ENCODE data around the gene NAALAD2.
A peak's percentile ranks its signal among the peaks of the same experiment; 100 is the strongest.
"Not testable (repeated sequence)": the region's sequence is repeated elsewhere in the genome, so short reads cannot be mapped to it uniquely, and the experiment has no call there.

The NAALAD2 gene

DNA sequence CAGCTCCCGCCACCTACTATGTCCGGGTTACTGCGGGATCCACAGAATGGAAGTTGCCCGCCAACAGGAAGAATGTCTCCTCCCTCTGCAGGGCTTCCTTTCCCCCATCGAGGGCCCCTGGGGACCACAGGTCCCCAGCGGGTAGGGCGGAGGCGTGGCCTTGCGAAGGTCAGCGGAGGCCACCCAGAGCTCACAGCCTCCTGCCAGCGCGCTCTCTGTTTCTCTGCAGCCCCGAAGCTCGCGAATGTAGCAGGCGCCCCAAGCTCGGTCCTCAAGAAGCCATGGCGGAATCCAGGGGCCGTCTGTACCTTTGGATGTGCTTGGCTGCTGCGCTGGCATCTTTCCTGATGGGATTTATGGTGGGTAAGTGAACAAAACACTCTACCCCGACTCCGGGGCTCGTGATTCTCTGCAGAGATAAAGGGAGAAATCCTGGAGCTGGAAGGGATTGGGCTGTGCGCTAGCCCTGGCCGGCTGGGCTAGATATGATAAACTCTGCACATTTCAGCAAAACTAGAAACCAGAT is at the start of gene NAALAD2:
TSS of gene NAALAD2 (plus strand) at position 186 of the 526 bp plus-strand sequence. CDS start at position 282, 96 bp downstream.
- DNase-seq = peak; percentile 43 to 66

DNA sequence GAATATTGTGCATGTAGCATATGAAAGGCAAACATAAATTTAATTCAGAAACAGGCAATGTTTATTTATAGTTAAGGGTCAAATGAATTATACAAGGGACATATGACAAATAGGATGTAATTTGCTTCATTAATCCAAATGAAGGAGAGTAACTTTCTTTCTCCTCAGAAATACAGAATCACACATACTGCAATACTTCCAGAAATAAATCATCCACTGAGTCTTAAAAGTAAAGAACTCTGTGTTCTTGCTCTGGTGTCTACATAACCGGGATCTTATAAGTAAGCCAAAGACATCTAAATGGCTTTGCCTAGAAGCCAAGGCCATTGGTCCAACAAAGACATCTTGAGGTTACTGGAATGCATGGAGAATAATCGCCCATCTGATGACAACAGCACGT is 48.8 kb upstream of the NAALAD2 start, which contains the start of gene UBTFL1:
TSS of gene UBTFL1 (plus strand) at position 301 of the 400 bp plus-strand sequence. CDS start at position 301, 0 bp downstream.
- not testable (repeated sequence) for DNase-seq

DNA sequence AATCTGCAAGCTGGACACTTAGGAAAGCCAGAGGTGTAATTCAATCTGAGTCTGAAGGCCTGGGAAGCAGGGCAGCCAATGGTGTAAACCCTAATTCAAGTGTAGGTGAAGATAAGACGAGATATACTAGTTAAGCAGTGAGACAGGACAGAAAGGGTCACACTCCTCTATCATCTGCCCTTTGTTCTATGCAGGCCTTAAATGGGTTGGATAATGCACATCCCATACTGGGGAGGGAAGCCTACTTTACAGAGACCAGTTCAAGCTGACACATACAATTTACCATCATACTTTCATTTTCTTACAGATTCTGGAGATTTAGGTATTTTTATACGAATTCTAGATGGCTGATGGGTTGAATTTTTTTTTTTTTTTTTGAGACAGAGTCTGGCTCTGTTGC is 45.7 kb upstream of the NAALAD2 start:
- DNase-seq = not testable (repeated sequence)

DNA sequence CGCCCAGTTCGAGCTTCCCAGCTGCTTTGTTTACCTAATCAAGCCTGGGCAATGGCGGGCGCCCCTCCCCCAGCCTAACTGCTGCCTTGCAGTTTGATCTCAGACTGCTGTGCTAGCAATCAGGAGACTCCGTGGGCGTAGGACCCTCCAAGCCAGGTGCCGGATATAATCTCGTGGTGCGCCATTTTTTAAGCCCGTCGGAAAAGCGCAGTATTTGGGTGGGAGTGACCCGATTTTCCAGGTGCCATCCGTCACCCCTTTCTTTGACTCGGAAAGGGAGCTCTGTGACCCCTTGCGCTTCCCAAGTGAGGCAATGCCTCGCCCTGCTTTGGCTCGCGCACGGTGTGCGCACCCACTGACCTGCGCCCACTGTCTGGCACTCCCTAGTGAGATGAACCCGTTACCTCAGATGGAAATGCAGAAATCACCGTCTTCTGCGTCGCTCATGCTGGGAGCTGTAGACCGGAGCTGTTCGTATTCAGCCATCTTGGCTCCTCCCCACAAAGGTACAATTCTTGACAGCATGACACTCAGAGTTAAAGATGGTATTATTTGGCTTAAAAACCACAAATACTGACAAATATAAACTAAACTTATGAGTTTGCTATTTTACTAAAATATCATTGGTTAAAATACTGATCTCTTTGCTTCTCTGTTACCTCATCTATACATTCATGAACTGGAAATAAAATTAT is 39.1 kb upstream of the NAALAD2 start:
- DNase-seq = not testable (repeated sequence)

DNA sequence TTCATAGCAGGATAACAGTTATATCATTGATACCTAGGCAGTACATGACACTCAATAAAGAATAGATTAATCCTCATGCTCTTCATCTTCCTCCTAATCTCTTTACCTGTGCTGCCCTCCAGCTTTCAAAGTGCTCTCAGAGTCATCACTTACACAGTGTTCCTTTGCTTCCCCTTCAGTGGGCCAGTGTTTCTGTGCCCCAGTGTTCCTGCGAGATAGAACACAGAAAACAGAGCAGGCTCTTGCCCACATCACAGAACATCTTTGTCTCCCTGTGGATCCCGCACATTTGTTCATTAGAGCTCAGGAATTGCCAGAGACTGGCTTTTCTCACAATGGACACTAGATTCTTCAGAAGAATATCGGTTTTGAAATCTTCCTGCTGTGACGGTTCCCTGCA is 36.2 kb upstream of the NAALAD2 start:
- peak in 1 of 2 donors; percentile 43 for DNase-seq

DNA sequence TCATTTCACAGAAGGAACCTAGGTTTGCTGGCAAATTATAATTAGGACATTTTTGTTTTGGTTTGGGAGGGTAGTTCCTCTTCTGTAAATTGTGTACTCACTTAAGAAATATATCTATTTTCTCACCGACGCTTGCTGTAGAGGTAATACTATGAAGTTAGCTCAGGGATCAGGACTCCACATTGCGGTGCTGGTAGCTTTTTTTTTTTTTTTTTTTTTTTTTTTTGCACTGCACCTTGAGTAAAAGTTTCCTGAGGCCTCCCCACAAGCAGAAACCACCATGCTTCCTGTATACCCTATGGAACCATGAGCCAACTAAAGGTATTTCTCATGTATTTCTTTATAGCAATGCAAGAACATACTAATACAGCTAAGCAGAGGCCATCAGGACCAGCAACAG is 34.0 kb upstream of the NAALAD2 start:
- DNase-seq = no peak

DNA sequence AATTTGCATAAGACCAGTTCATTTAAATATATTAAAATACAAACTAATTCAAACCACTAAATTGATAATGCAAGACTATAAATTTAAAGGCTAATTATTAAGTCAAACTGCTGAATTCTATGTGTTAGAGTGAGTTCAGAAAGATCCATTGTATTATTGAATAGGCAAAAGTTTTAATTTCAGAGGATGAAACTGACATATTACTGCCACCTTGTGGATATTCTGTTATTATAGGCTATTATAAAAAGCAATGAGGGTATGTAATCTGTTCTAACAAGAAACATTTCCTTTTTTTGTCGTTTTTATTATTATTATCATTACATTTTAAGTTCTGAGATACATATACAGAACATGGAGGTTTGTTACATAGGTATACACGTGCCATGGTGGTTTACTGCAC is 20.9 kb upstream of the NAALAD2 start:
- DNase-seq = peak in 1 of 2 donors; percentile 6

DNA sequence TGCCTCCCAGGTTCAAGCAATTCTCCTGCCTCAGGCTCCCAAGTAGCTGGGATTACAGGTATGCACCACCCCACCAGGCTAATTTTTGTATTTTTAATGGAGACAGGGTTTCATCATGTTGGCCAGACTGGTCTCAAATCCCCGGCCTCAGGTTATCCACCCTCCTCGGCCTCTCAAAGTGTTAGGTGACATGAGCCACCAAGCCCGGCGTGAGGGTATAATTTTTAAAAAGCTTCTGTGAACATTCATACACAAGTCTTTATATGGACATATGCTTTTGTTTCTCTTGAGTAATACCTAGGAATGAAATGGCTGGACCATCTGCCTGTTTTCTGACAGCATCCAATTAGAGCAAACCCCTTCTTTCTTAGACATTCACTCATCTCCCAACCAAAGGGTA is 14.3 kb upstream of the NAALAD2 start:
- no peak for DNase-seq

DNA sequence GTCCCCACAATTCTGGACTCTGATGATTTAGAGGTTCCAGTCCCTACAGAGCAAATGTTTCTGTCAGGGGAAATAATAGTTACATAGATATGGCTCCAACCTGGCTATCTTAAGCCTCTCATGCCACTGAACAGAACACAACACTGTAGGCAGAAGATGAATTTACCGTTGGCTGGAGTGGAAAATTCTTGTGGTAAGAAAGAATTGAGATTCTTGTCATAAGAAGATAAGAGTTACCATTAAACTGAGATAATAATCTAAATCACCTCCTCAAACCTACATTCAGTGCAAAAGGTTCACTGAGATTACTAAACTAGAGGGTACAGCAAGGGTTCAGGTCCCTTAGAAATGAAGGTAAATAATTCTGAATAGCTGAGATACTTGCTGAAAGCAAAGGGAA is 10.1 kb upstream of the NAALAD2 start:
- no peak for DNase-seq

DNA sequence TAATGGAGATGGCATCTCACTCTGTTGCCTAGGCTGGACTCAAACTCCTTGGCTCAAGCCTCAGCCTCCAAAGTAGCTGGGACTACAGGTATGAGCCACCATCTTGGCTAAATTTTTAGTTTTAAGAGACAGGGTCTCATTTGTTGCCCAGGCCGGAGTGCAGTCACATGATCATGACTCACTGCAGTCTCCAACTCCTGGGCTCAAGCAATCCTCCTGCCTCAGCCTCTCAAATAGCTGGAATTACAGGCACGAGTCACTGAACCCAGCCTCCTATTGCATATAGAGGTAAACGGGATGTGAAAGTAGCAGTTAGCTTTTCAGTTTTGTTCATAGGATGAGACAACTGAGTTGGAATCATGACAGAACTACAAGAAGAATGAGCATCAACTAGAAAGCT is 9.5 kb upstream of the NAALAD2 start:
- no peak for DNase-seq

DNA sequence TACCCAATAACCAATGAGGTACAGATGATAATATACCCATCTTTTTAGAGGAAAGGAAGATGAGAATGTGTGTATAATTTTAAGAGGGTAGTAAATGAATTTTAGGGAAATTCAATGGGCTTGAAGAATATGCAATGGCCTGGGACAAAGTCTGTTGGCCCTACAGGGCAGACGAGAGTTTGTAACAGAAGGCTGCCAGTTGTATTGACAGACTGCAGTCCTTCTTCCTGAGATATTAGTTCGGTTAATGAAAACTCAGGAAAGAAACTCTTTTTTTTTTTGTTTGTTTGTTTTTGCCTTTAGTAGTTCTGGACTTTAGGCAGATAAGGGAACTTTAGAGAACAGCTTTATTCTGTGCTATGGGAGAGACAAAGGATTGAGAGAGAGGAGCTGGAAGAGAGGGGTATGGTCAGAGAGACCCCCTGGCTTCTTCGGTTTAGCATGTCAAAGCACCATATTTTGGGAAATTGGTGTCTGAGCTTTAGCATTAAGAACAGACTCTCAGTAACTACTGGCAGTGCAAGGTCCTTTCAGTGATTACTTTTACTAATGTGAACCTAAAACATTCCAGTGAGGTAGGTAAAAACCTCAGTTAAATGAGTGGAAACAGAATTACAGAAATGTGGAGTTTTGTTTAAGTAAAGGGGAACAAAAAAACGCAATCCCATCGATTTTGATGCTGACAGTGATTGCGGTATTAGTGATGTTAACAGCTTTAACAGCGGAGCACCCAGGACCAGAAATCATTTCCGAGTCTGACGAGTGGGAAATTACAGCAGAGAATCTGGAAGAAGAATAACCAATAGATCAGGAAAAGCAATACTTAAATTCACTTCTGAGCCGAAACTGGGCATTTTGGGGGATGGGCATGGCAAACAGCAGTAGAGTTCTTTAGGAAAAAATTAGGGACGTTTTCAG is 644 bp upstream of the NAALAD2 start:
- peak in 1 of 2 donors; percentile 43 for DNase-seq

DNA sequence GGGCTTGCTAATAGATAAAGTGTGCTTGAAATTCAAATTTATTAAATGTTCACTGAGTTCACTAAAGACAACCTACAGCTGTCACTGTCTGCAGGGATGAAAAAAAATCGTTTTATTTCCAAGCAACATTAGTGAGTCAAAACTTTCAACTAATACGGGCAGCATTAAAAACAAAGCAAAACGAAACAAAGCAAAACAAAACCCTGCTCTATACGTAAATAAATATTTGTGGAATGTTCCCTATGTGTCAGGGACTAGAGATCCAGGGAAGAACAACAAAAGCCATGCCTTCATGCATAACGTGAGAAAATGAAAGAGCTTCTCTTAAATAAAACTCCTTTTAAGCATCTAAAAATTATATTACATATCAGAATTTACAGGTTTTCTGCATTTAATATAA is 553 bp downstream of the NAALAD2 start:
- DNase-seq = no peak

DNA sequence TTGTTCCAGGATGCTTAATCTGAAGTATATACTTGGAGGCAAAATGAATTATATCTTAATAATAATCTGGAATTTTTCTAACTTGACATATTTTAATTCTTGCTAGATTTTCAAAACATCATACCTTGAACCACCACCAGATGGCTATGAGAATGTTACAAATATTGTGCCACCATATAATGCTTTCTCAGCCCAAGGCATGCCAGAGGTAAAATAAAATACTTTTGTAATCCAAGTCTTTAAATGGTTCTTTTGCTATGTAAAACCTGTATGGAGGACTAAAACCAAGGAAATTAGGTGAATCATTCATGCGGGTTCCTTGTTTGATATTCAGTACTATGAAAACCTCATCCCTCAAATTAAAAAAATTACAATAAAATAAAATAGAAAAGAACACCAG is 14.4 kb downstream of the NAALAD2 start:
- DNase-seq = no peak

DNA sequence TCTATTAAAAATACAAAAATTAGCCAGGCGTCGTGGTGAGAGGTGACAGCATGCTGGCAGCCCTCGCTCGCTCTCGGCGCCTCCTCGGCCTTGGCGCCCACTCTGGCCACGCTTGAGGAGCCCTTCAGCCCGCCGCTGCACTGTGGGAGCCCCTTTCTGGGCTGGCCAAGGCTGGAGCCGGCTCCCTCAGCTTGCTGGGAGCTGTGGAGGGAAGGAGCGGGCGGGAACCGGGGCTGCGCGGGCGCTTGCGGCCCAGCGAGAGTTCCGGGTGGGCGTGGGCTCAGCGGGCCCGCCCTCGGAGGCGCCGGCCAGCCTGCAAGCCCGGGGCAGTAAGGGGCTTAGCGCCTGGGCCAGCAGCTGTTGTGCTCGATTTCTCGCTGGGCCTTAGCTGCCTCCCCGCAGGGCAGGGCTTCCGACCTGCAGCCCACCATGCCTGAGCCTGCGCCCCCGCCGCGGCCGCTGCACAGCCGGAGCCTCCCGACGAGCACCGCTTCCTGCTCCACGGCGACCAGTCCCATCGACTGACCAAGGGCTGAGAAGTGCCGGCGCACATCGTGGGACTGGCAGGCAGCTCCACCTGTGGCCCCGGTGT is 32.6 kb downstream of the NAALAD2 start:
- DNase-seq = not testable (repeated sequence)

DNA sequence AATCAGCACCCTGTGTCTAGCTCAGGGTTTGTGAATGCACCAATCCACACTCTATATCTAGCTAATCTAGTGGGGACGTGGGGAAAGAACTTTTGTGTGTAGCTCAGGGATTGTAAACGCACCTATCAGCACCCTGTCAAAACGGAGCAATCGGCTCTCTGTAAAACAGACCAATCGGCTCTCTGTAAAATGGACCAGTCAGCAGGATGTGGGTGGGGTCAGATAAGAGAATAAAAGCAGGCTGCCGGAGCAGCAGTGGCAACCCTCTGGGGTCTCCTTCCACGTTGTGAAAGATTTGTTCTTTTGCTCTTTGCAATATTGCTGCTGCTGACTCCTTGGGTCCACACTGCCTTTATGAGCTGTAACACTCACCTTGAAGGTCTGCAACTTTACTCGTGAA is 33.2 kb downstream of the NAALAD2 start:
- DNase-seq = not testable (repeated sequence)

DNA sequence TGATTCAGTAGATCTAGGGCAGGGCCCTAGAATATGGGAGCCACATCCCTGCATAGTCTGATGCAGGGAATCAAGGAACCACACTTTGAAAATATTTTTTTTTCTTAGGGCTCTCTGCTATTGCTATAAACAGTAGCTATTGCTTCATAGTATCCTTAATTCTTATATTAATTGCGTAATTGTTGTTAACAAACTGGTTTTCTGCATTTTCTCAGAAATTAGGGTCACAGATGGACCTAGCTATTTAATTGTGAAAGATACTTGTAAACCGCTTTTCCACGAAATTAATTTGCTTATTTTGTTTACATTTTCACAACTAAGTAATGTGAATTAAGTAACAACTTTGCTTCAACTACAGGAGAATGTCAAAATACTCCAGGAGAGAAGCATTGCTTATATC is 34.1 kb downstream of the NAALAD2 start:
- DNase-seq = no peak

DNA sequence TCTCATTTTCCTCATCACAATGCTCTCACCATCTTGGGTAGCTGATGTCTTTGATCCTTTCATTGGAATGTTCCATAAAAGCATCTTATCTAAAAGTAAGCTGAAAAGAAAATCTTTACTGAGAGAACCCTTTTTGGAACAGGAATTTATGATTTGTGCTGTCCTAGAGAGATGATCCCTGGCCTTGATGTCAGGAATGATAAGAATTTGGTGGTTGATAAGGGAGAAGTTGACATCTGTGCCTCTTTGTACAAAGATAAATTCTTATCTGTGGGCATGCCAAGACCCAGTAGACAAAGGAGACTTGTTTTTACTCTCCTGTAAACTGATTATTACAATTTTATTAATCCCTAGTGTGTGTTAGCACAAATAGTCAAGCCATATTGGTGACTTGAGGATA is 36.9 kb downstream of the NAALAD2 start:
- DNase-seq = no peak

DNA sequence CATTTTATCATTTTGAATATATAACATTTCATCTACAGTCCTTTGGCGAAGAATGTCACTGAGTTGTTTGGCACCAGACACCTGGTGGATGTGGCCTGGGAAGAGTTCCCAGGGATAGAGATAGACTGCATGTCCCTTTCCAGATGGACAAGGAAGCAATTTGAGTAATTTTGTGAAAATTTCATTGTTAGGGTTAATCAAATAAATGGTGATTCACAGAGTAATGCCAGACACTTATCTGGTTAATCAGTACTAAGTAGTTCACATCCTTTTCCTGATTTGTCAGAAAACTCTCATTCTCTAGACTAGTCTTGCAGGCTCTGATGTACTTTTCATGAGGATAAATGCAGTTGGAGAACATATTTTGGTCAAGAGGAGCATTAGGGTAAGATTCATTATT is 41.6 kb downstream of the NAALAD2 start:
- DNase-seq = no peak

DNA sequence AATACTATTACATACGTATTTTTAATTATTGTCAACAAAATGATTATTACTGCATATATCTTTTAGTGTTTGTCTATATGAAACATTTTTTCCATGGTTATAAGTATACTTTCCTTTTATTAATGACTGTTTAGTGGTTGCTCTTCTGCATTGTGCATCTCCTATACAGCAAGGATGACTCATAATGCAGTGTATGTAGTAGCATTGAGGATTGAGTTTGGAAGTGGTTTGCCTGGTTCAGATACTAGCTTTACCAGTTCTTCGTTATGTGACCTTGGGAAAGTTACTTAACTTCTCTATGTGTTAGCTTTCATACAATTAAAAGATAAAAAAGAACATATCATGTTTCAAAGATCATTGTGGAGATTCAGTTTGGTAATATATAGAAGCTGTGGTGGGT is 44.3 kb downstream of the NAALAD2 start:
- no peak for DNase-seq

DNA sequence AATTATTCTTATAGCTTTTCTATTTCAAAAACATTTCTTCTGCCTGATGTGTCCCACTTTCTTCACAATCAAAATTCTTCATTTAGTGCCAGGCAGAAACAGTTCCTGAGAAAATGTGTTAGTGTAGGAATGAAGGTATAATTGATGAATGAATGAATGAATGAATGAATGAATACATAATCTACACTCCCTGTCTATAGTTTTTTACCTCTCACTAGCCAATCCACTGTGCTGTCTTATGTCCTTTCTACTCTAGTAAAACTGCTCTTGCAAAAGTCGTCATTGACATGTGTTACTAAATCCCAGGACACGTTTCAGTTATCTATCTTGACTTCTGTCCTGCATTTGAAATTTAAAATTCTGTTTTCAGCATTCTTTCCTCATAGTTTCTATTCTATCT is 45.5 kb downstream of the NAALAD2 start:
- DNase-seq = no peak

DNA sequence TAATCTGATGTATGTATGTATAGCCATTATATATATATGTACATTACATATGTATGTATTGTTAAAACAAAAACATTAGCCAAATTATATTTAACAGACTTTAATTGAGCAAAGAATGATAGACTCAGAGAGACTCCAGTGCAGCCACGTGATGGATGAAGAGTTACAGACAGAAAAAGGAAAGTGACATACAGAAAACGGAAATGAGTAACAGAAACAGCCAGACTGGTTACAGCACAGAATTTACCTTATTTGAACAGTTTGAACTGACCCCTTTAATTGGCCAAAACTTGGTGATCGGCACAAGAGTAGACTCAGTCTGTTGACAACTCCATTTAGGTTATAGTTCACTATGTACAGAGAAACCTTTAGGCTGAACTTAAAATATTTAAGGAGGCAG is 53.4 kb downstream of the NAALAD2 start:
- DNase-seq = no peak

DNA sequence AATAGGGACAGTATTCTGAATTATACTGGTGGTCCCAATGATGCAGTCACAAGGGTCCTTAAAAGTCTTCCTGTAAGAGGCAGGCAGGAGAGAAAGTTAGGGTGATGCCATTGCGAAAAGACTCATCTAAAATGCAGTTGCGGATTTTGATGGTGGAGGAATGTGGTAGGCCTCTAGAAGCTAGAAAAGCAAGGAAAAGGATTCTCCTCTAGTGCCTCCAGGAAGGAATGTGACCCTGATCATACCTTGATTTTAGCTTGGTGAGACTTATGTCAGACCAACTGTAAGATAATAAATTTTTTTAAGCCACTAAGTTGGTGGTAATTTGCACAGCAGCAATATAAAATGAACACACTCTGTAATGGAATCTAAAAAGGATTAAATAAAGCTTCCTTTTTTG is 54.5 kb downstream of the NAALAD2 start:
- no peak for DNase-seq

DNA sequence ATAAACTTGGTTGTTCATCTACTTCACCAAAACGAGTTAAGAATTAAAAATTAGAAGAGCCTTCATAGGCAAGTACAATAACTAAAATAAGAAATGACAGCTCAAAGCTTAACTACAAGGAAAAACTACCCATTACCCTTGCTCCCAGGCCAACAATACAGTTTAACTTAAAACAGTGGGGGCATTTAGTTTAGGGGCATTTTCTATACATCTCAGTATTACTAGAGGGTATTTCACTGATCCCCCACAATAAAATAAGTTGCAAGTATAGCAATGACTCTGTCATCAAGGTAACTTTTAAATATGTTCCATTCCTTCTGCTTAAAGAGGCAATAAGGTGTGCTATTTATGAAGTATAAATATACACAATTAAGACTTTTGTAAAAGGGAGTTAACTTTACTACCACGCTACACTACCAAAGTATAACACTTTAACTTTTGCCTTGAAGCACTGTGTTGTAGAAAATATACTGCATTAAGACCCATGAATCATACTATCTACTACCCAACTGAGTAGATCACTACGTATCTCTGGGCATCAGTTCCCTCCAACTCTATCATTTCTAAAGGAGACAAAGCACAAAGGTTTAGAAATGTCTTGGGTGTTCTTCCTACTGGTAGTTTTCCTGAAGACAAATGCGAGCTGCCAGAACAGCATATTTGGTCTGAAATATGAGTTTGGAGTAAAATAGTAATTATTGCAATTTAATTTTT is 58.6 kb downstream of the NAALAD2 start:
- no peak for DNase-seq
